RPMI8226 (cell line): ENCODE measurements around the gene CPHXL2.

ENCODE experiments used
- DNase-seq: peaks from one replicate; pipeline ENCODE4 v3.0.0-alpha.2; 2015

Gene CPHXL2

GRCh38 chr16:75676909-75677308, at the start of gene CPHXL2:
Gene CPHXL2 (minus strand): TSS chr16:75677009. CDS start chr16:75676999, 10 bp downstream.
- DNase-seq, result no peak

DNA sequence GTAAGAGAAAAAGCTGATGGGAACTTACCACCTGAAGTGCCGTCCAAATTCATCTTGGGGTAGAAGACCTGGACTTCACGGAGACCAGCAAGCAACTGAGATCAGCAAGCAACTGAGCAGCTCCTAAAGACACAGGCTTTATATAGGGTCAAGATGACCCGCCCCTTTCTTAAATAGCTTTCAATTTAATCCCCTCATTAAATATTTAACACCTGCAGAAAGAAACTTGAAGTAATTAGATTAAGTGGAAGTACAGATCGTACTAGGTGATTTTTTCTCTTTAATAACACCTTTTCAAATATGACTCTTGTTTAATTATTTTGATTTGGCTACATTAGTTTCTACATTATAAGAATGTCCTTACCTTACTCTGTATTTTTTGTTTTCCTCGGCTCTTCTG, 49.6 kb upstream of the CPHXL2 start, which contains the start of gene CPHXL:
CPHXL (minus strand) TSS at position 101 of the 400 bp plus-strand sequence; CDS start at position 53, 48 bp downstream.
- no peak for DNase-seq

DNA sequence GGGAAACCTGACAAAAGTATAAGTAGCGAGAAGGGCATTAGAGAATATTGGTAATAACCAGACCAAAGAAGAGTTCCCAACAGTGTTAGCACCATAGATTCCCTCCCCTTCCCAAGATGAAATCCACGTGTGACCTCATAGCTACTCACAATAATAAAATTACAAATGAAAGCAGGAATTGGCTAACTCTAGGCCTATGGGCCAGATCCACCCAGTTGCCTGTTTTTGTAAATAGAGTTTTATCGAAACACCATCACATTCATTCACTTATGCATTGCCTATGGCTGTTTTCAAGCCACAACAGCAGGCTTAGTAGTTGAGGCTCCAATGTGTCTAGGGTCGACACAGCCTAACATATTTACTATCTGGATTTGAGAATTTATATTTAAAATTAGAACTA, 41.6 kb upstream of the CPHXL2 start:
- DNase-seq, result no peak

- no peak for DNase-seq
Measured at GRCh38 chr16:75714661-75715060, 37.9 kb upstream of the CPHXL2 start.

GRCh38 chr16:75710344-75710743, 33.5 kb upstream of the CPHXL2 start:
- no peak for DNase-seq

- DNase-seq, result no peak
Measured at GRCh38 chr16:75703306-75703705, 26.5 kb upstream of the CPHXL2 start.

DNA sequence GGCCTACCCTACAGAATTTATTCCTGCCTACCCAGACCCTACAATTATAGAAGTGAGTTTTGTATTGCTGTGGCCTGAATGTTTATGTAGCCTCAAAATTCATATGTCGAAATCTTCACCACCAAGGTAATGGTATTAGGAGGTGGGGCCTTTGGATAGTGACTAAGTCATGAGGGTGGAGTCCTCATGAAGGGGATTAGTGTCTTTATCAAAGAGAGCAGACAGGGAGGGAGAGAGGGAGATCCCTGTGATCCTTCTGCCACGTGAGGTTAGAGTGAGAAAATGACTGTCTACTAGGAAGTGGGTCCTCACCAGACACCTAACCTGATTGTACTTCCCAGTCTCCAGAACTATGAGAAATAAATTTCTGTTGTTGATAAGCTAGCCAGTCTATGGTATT, 25.4 kb upstream of the CPHXL2 start:
- no peak for DNase-seq

DNA sequence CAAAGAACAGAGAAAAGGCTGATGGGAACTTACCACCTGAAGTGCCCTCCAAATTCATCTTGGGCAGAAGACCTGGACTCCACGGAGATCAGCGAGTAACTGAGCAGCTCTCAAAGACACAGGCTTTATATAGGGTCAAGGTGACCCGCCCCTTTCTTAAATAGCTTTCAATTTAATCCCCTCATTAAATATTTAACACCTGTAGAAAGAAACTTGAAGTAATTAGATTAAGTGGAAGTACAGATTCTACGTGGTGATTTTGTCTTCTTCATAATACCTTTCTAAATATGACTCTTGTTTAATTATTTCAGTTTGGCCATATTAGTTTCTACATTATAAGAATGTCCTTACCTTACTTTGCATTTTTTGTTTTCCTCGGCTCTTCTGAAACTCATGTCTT, 24.6 kb upstream of the CPHXL2 start, which contains the start of gene DUXB:
DUXB (minus strand) TSS at position 101 of the 400 bp plus-strand sequence; CDS start at position 58, 43 bp downstream.
- no peak for DNase-seq

DNA sequence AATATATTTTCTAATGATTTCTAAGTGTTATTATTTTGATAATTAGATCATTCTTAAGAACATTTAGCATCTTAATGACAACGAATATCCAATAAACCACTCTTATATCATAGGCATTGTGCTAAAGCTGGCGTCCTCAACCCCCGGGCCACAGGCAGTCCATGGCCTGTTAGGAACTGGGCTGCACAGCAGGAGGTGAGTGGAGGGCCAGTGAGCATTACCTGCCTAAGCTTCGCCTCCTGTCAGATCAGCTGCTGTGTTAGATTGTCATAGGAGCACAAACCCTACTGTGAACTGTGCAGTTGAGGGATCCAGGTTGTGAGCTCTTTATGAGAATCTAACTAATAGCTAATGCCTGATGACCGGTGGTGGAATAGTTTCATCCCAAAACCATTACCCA, 20.8 kb upstream of the CPHXL2 start:
- DNase-seq, result no peak

DNA sequence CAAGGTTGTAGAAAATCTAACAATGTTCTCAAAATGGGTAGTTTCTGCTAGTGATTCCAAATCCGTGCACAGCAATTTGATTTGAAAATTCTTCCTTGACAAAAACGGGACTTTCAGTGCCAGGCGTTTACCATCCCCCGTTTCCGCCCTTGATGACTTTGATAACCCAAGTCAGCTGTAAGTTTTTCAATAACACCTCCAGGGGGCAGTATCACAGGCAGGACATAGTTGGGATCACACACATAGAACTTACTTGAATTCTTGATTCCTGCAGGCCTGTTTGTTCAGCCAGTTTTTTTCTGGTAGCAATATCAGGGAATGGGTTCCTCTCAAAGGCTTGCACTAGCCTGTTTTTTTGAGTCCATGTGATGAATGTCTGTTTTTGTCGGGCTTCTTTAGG, 18.9 kb upstream of the CPHXL2 start:
- peak; percentile 33 for DNase-seq

GRCh38 chr16:75687361-75687760, 10.6 kb upstream of the CPHXL2 start:
- DNase-seq, result no peak

DNA sequence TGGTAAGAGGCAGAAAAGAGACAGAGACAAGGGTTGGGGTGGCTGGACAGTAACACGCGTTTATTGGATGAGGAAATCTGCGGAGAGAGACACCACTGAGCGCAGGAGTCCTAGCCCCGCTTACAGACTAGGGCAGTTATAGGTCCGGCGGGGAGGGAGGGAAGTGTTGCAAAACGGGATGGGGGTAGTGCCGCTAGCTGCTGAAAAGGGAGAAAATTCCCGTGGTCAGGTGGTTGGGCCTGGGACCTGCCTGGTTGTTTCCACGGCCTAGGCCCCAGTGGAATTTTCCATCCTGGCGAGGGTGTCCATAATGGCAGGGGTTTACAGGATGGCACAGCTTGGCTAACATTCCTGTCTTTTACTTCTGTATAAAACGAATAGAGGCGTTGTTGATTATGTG, 5.5 kb upstream of the CPHXL2 start:
- DNase-seq, result no peak

DNA sequence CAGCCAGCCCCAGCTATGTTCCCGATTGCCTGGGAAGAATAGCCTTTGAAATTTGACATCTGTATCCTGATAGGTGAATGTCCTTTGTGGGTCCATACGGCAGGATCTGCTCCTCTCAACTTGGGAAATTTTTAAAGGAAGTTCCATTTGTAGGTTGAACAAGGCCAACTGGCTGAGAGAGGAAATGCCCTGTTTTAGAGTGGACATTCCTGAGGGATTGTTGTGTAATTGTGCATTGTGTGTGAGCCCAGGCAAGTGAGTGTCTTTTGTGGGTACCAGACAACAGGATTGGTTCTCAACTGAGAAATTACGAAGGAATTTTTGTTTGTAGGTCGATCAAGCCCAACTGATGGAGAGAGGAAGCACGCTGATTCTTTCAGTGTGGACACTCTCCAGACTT, 2.6 kb upstream of the CPHXL2 start:
- DNase-seq, result no peak

DNA sequence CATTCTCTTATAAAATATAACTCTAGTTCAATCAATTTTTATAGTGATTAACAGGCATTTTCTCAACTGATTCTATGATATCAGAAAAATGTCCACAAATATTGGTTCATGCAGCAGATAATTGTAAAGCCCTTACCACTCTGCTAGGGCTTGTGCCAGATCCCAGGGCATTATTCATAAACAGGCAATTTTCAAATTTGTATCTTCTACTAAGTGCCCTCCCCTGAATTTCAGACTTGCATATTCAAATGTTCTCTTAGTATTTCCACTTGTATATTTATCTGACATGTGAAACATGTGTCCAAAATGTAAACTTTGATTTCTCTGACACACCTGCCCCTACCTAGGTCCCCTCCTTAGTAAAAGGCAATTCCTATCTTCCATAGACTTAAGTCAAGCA, 9.3 kb downstream of the CPHXL2 start:
- DNase-seq, result no peak

DNA sequence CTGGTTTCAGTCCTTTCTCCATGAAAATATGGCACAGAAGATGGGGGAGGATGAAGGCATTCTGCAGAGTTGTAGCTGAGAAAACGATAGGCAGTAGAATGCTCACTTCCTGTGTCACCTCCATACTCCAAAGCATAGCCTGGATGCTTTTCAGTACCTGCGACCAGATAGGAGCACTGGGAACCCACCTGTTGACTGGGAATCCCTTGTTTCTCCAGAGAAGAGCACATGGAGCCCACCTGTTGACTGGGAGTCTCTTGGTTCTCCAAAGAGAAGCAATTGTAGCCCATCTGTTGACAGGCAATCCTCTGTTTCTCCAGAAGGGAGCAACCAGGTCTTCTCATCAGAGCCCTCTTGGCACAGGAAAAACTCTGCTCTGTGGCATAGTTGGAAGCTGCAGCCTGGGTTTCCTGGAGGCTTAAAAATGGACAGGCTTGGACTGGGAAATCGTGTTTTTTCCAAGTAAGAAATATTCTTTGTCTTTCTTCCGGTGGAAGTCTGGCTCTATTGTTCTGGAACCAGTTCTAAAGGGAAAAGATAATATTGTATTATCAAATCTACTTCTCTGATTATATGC, 16.0 kb downstream of the CPHXL2 start:
- DNase-seq, result no peak

- DNase-seq, result no peak
Measured at GRCh38 chr16:75660321-75660720, 16.5 kb downstream of the CPHXL2 start.

- DNase-seq, result no peak
Measured at GRCh38 chr16:75658175-75658574, 18.6 kb downstream of the CPHXL2 start.

DNA sequence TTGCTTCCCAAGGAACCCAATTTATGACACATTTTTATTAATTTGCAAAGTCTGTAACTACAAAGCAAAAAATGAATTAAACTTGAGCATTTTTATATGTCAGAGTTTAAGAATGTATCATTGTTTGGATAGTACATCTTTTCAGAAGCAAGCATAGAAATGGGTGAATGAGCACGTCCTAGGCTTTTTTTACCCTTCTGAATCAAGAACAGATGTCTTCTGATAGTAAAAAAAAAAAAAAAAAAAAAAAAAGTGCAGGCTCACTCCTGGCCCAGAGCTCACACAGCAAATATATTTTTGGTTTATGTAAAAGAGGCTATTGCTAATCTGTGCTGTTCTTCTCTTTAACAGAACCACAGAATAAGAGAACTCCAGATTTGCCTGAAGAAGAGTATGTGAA, 22.9 kb downstream of the CPHXL2 start:
- DNase-seq, result no peak

DNA sequence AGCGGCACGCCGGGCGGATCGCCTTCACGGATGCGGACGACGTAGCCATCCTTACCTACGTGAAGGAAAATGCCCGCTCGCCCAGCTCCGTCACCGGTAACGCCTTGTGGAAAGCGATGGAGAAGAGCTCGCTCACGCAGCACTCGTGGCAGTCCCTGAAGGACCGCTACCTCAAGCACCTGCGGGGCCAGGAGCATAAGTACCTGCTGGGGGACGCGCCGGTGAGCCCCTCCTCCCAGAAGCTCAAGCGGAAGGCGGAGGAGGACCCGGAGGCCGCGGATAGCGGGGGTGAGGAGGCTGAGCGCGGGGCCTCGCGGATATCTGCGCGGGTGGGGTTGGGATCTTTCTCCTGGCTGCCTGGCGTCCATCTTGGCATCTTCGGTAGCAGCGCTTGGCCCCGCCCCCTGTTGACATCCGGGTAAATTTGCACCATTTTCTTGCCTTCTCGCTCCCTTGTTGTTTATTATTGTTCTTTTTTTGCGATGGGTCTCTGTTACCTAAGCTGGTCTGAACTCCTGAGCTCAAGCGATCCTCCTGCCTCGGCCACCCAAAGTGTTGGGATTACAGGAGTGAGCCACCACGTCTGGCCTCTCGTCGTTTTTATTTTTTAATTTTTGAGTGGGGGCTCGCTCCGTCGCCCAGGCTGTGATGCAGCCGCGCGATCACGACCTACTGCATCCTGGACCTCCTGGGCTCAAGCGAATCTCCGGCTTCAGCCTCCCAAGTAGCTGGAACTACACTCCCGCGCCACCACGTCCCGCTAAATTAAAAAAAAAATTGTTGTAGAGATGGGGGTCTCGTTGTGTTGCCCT, 28.3 kb downstream of the CPHXL2 start:
- DNase-seq, result peak; percentile 85

DNA sequence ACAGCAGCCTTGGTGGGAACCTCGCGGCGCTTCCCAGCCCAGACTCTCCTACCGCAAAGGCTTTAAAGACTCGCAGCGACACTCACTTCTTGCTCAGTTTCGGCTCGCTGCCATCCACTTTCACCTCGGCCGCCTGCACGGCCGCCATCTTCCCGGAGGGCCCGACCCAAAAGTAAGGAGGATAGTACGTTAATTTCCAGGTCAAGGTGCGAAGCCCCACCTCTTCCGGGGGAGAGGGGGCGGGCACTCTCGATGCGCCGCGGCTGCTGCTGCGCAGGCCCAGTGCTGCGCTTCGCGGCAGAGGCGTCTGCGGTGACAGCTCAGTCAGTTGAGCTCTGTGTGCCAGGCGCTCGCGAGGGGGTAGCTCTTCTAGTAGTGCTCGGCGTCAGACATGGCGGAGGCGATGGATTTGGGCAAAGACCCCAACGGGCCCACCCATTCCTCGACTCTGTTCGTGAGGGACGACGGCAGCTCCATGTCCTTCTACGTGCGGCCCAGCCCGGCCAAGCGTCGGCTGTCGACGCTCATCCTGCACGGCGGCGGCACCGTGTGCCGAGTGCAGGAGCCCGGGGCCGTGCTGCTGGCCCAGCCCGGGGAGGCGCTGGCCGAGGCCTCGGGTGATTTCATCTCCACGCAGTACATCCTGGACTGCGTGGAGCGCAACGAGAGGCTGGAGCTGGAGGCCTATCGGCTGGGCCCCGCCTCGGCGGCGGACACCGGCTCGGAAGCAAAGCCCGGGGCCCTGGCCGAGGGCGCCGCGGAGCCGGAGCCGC, 29.1 kb downstream of the CPHXL2 start, which contains the start of the genes KARS1 and TERF2IP:
KARS1 (minus strand) TSS at position 174 of the 773 bp plus-strand sequence; CDS start at position 148, 26 bp downstream.
TERF2IP (plus strand) TSS at position 282 of the 773 bp plus-strand sequence; CDS start at position 392, 110 bp downstream.
- peak; percentile 98 for DNase-seq

DNA sequence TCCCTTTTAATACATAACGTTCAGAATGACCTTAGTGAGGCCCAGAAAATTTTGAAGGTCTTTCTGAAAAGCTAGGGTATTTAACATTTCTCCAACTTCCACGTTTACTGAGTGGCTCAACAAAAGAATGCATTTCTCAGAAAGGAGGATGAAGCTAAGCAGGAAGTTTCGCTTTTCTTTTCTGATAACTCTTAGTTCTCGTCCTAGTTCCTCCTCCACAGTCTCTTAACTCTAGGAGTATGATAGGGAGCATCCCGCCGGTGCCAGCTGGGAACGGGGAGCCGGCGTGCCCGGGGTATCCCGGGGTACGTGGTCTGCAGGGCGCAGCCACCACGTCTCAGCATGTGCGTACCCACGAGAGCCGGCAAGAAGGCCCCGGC, 29.7 kb downstream of the CPHXL2 start:
- no peak for DNase-seq

DNA sequence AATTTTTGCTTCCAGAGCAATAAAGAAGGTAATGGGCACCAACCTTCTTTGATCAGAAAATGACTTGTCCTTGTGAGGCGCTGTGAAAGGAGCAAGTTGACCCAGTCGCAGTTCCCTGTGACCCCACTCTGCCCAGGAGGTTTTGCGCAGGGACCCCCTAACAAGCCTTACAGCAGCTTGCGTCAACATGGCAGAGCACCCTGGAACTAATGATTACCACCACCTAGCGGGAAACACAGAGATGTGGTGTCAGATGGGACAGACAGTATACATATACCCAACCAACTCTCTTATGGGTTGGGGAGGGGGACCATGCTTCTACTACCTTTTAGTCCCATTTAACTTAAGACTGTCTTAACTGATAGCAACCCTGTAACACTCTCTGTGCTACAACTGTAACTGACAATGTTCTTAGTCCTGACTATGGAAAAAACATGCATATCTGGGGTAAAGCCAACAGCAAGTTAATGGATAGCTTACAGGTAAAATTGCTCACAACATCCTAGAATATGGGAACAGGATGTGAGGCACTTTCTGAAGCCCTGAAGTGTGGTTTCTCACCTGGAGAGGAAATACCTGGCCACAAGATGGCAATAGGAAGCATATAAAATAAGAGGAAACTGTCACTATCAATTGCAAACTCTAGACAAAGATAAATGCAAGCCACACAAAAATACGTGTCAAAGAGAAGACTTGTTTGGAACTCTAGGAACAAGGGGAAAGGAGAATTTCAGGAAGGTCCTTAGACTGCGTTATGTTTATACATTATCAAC, 32.4 kb downstream of the CPHXL2 start:
- no peak for DNase-seq

DNA sequence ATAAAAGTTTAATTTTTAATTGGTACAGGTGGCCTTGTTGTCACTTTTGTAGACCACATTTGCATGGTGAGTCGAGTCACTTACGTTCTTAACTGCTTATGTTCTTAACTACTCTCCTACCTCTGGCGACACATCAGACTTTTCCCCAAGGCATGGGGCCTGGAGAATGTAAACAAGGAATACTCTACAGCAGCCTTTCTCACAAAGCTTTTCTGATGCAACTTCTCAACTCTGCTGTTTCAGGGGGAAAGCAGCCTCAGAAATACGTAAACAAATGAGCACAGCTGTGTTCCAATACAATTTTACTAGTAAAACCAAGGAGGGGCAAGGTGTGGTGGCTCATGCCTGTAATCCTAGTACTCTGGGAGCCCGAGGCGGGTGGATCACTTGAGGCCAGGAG, 36.2 kb downstream of the CPHXL2 start:
- DNase-seq, result no peak
